CD14-positive monocyte (primary cell): ENCODE measurements around the gene GOLGA3. TPM values are rescaled to one million over a fixed set of nuclear protein-coding genes. Genes with fewer than 3 reads are reported as not detected.
"Not testable (repeated sequence)": the region's sequence is repeated elsewhere in the genome, so short reads cannot be mapped to it uniquely, and the experiment has no call there.

Source experiments
- DNase-seq, 3 donors: peaks; one replicate each; pipeline ENCODE4 v3.0.0-alpha.2; 2011 to 2022
- H2AFZ ChIP-seq: 2 replicates; pipeline ENCODE4 v1.6.0; 2012; ENCODE audit warnings: mild to moderate bottlenecking, low read depth, low read length, inconsistent platforms; ENCODE audit not compliant: insufficient read depth, poor library complexity, severe bottlenecking
- H3K27ac ChIP-seq, 2 donors: 1 replicate in 1 of 2; 2 replicates in 1 of 2; pipeline ENCODE4 v1.5.1; 2012 to 2013; ENCODE audit warnings: low read length in 2 of 2, control low read depth in 1 of 2, inconsistent platforms in 1 of 2, low read depth in 1 of 2, mild to moderate bottlenecking in 1 of 2
- H3K27me3 ChIP-seq, 2 donors: one replicate each; pipeline versions ENCODE4 v1.6.0 to v1.6.1; 2011 to 2013; ENCODE audit warnings: low read length in 2 of 2; ENCODE audit not compliant: control insufficient read depth in 2 of 2, insufficient read depth in 2 of 2
- H3K36me3 ChIP-seq, 2 donors: replicated peaks in 1 of 2; 1 replicate in 1 of 2; 2 replicates in 1 of 2; pipeline versions ENCODE4 v1.5.1 to v1.6.1; 2012 to 2013; ENCODE audit warnings: low read length in 2 of 2, control low read depth in 1 of 2, inconsistent platforms in 1 of 2, mild to moderate bottlenecking in 1 of 2; ENCODE audit not compliant: insufficient read depth in 2 of 2, control insufficient read depth in 1 of 2
- H3K4me1 ChIP-seq, 2 donors: 1 replicate in 1 of 2; 2 replicates in 1 of 2; pipeline versions ENCODE4 v1.5.1 to v1.6.1; 2012 to 2013; ENCODE audit warnings: low read length in 2 of 2, control low read depth in 1 of 2, inconsistent platforms in 1 of 2, mild to moderate bottlenecking in 1 of 2, moderate library complexity in 1 of 2; ENCODE audit not compliant: insufficient read depth in 2 of 2, control insufficient read depth in 1 of 2
- H3K4me2 ChIP-seq: replicated peaks from 2 replicates; pipeline ENCODE3; 2012; ENCODE audit warnings: low read length, moderate library complexity, mild to moderate bottlenecking; ENCODE audit not compliant: poor library complexity, severe bottlenecking; ENCODE audit errors: extremely low read depth
- H3K4me3 ChIP-seq, 3 experiments: fragments of 200-600 bp in 1 of 3; sonication (generic) in 1 of 3; replicated peaks in 1 of 3; 1 replicate in 2 of 3; 2 replicates in 1 of 3; pipeline ENCODE4 v1.5.1; 2011 to 2013; ENCODE audit warnings: low read length in 3 of 3, mild to moderate bottlenecking in 3 of 3, control low read depth in 2 of 3, low read depth in 2 of 3, inconsistent platforms in 1 of 3, moderate library complexity in 1 of 3
- H3K79me2 ChIP-seq: 2 replicates; pipeline ENCODE4 v1.6.0; 2012; ENCODE audit warnings: mild to moderate bottlenecking, control low read depth, inconsistent platforms, low read length, moderate library complexity; ENCODE audit not compliant: insufficient read depth
- H3K9ac ChIP-seq: 2 replicates; pipeline ENCODE4 v1.6.0; 2017; ENCODE audit warnings: low read length, mild to moderate bottlenecking; ENCODE audit not compliant: insufficient read depth, poor library complexity, severe bottlenecking
- H3K9me3 ChIP-seq, 2 donors: replicated peaks in 1 of 2; 1 replicate in 1 of 2; 2 replicates in 1 of 2; pipeline versions ENCODE4 v1.5.1 to v1.6.1; 2012 to 2013; ENCODE audit warnings: low read length in 2 of 2, control low read depth in 1 of 2; ENCODE audit not compliant: control insufficient read depth in 1 of 2, insufficient read depth in 1 of 2
- H4K20me1 ChIP-seq: 2 replicates; pipeline ENCODE4 v1.6.0; 2012; ENCODE audit warnings: mild to moderate bottlenecking, low read length, control low read depth, moderate library complexity; ENCODE audit not compliant: insufficient read depth
- H3K27ac Mint-ChIP-seq, 7 donors: one replicate each; pipeline ENCODE4 v1.8.0; 2020; ENCODE audit warnings: mild to moderate bottlenecking in 7 of 7, mixed read lengths in 7 of 7, moderate library complexity in 6 of 7, inconsistent platforms in 2 of 7
- H3K27me3 Mint-ChIP-seq, 3 donors: one replicate each; pipeline ENCODE4 v1.8.0; 2021 to 2022; ENCODE audit warnings: low read depth in 3 of 3, mild to moderate bottlenecking in 3 of 3, mixed read lengths in 3 of 3, moderate library complexity in 3 of 3, inconsistent platforms in 1 of 3
- H3K36me3 Mint-ChIP-seq, 2 donors: one replicate each; pipeline ENCODE4 v1.8.0; 2020; ENCODE audit warnings: mixed read lengths in 2 of 2, inconsistent platforms in 1 of 2, mild to moderate bottlenecking in 1 of 2
- H3K4me1 Mint-ChIP-seq: one replicate; pipeline ENCODE4 v1.8.0; 2020; ENCODE audit warnings: mild to moderate bottlenecking, mixed read lengths
- H3K4me3 Mint-ChIP-seq, 2 donors: one replicate each; pipeline ENCODE4 v1.8.0; 2020; ENCODE audit warnings: mild to moderate bottlenecking in 2 of 2, mixed read lengths in 2 of 2, moderate library complexity in 1 of 2
- H3K9me3 Mint-ChIP-seq, 7 donors: one replicate each; pipeline ENCODE4 v1.8.0; 2020 to 2022; ENCODE audit warnings: mixed read lengths in 7 of 7, mild to moderate bottlenecking in 6 of 7, moderate library complexity in 6 of 7, inconsistent platforms in 2 of 7
- whole genome bisulfite sequencing: methylation state at CpG from one replicate; pipeline ENCODE4 v1.1.5; 2013; ENCODE audit warnings: missing lambda C conversion rate; ENCODE audit not compliant: insufficient coverage; 5-methylcytosine and 5-hydroxymethylcytosine counted together
- intact Hi-C, 2 donors: fragments of 100-400 bp; cut with micrococcal nuclease; formaldehyde crosslinking; loops; one replicate each; pipeline versions ENCODE4 v1.15.0 to v1.15.1; 2023
- polyA plus RNA-seq, 3 donors: library from polyadenylated mRNA; depleted of rRNA in 1 of 3; unstranded in 2 of 3; stranded (reverse) in 1 of 3; fragments of 300-500 nt in 2 of 3; fragments of >200 nt in 1 of 3; fragmentation: Illumina TruSeq in 2 of 3; gene quantifications; 1 replicate in 2 of 3; 2 replicates in 1 of 3; pipeline ENCODE4 v1.2.3, GENCODE V29; 2012 to 2021
- TF ChIP-seq, protein P1 (sequence below): fragments of 200-600 bp; IDR thresholded peaks from one replicate; pipeline ENCODE4 v1.8.0; 2022; ENCODE audit warnings: antibody characterized with exemption, mild to moderate bottlenecking

GOLGA3 gene
- polyA plus RNA-seq, 3 donors: 1.2 to 12.0 (median 2.4) TPM

DNA sequence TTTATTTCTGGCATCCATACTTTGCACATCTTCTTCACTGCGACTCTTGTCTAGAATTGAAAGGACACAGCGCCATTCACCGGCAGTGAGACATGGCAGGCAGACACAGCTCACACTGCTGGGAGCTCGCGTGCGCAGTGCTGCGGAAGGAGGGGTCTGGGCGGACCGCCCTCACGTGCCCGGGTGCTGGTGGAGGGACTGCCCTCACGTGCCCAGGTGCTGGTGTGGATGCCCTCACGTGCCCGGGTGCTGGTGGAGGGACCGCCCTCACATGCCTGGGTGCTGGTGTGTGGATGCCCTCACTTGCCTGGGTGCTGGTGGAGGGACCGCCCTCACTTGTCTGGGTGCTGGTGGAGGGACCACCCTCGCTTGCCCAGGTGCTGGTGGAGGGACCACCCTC lies 27.9 kb upstream of the GOLGA3 start:
- Histone ChIP-seq H3K4me3 (no peak overlapping the region), H3K27ac (no peak overlapping the region), H3K4me2 (no peak overlapping the region), H3K79me2 (no peaks in the 10 kb centered on the region), H3K9me3 (no peaks in the 10 kb centered on the region), H3K27me3 (no peaks in the 10 kb centered on the region), H2AFZ (no peak overlapping the region), H4K20me1 (peaks cover 5% of the 10 kb centered on the region), H3K9ac (no peak overlapping the region), H3K36me3 (peaks cover 92 to 98% of the 10 kb centered on the region in 2 donors), H3K4me1 (no peaks in the 10 kb centered on the region)
- no peak for DNase-seq
- TF ChIP-seq, protein P1, sequence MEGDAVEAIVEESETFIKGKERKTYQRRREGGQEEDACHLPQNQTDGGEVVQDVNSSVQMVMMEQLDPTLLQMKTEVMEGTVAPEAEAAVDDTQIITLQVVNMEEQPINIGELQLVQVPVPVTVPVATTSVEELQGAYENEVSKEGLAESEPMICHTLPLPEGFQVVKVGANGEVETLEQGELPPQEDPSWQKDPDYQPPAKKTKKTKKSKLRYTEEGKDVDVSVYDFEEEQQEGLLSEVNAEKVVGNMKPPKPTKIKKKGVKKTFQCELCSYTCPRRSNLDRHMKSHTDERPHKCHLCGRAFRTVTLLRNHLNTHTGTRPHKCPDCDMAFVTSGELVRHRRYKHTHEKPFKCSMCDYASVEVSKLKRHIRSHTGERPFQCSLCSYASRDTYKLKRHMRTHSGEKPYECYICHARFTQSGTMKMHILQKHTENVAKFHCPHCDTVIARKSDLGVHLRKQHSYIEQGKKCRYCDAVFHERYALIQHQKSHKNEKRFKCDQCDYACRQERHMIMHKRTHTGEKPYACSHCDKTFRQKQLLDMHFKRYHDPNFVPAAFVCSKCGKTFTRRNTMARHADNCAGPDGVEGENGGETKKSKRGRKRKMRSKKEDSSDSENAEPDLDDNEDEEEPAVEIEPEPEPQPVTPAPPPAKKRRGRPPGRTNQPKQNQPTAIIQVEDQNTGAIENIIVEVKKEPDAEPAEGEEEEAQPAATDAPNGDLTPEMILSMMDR: no peak
- Mint-ChIP-seq H3K27me3 (no peaks in the 10 kb centered on the region), H3K27ac (no peak overlapping the region), H3K4me3 (no peak overlapping the region), H3K4me1 (no peaks in the 10 kb centered on the region), H3K36me3 (peaks cover 78 to 95% of the 10 kb centered on the region in 2 donors), H3K9me3 (peaks cover 0 to 9% (median 2%) of the 10 kb centered on the region in 7 donors)
- 97% methylated on average over 17 of the region's 17 CpGs for WGBS
- intact Hi-C loops: no loop called here

DNA sequence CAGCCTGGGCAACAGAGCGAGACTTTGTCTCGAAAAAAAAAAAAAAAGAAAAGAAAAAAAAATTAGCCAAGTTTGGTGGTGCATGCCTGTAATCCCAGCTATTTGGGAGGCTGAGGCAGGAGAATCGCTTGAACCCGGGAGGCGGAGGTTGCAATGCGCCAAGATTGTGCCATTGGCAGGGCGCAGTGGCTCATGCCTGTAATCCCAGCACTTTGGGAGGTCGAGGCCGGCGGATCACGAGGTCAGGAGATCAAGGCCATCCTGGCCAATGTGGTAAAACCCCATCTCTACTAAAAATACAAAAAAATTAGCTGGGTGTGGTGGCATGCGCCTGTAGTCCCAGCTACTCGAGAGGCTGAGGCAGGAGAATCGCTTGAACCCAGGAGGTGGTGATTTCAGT lies 26.5 kb upstream of the GOLGA3 start:
- H3K27me3 Mint-ChIP-seq, H4K20me1 ChIP-seq, DNase-seq, H3K4me2 ChIP-seq, H3K9me3 ChIP-seq, intact Hi-C loops, H3K27ac Mint-ChIP-seq, H3K4me1 Mint-ChIP-seq, H3K79me2 ChIP-seq, H2AFZ ChIP-seq, H3K4me1 ChIP-seq, H3K27ac ChIP-seq, H3K9me3 Mint-ChIP-seq, H3K4me3 ChIP-seq, H3K27me3 ChIP-seq, H3K4me3 Mint-ChIP-seq, H3K9ac ChIP-seq: not testable (repeated sequence)
- peaks cover 76 to 95% of the 10 kb centered on the region in 2 donors for H3K36me3 Mint-ChIP-seq
- H3K36me3 ChIP-seq: peaks cover 93 to 98% of the 10 kb centered on the region in 2 donors
- WGBS: 98% methylated on average over 4 of the region's 14 CpGs
